Endothelial cell of hepatic sinusoid (primary cell): ENCODE data around the gene HOXC5.

Experiments used
- in situ Hi-C: cut with HindIII; loops from 2 replicates; pipeline ENCODE4 v1.10.0; 2017; ENCODE audit warnings: low sequenced_read_pairs

HOXC5 gene

GRCh38 chr12:54042970-54043853, 10.4 kb downstream of the HOXC5 start:
- in situ Hi-C loops, result no loop called here

GRCh38 chr12:54044425-54045103, 11.7 kb downstream of the HOXC5 start:
- in situ Hi-C loops, result no loop called here

GRCh38 chr12:54045401-54045800, 12.6 kb downstream of the HOXC5 start:
- in situ Hi-C loops, result no loop called here

- in situ Hi-C loops, result no loop called here
Measured at GRCh38 chr12:54045868-54046521, 13.1 kb downstream of the HOXC5 start.

GRCh38 chr12:54046809-54047159, 13.9 kb downstream of the HOXC5 start:
- in situ Hi-C loops, result no loop called here

- in situ Hi-C loops, result no loop called here
Measured at GRCh38 chr12:54047160-54047963, 14.5 kb downstream of the HOXC5 start.

- in situ Hi-C loops, result no loop called here
Measured at GRCh38 chr12:54047964-54048303, 15.1 kb downstream of the HOXC5 start.

- in situ Hi-C loops, result no loop called here
Measured at GRCh38 chr12:54048406-54049093, 15.7 kb downstream of the HOXC5 start.

GRCh38 chr12:54049108-54049507, 16.3 kb downstream of the HOXC5 start:
- in situ Hi-C loops, result no loop called here

GRCh38 chr12:54050482-54050810, 17.6 kb downstream of the HOXC5 start:
- in situ Hi-C loops, result no loop called here

GRCh38 chr12:54051026-54051842, 18.4 kb downstream of the HOXC5 start:
- in situ Hi-C loops, result no loop called here

GRCh38 chr12:54051874-54052437, 19.1 kb downstream of the HOXC5 start:
- in situ Hi-C loops, result no loop called here

GRCh38 chr12:54052438-54053002, 19.7 kb downstream of the HOXC5 start:
- in situ Hi-C loops, result no loop called here

GRCh38 chr12:54053003-54053750, 20.3 kb downstream of the HOXC5 start:
- in situ Hi-C loops, result no loop called here

- in situ Hi-C loops, result no loop called here
Measured at GRCh38 chr12:54053751-54054741, 21.2 kb downstream of the HOXC5 start, which contains the start of gene HOXC4. TSS of gene HOXC4 (plus strand) at chr12:54053835. CDS start at chr12:54053923, 88 bp downstream.

- in situ Hi-C loops, result no loop called here
Measured at GRCh38 chr12:54054742-54055194, 21.9 kb downstream of the HOXC5 start.

GRCh38 chr12:54055552-54055951, 22.7 kb downstream of the HOXC5 start:
- in situ Hi-C loops, result no loop called here
